Astrocyte (in vitro differentiated cells and primary cell): ENCODE results near the gene WIZ. TPM values are rescaled to one million over a fixed set of nuclear protein-coding genes. Genes with fewer than 3 reads are reported as not detected.

Source experiments
- DNase-seq: peaks from one replicate; pipeline ENCODE4 v3.0.0-alpha.2; 2010; ENCODE audit warnings: low read depth
- FAIRE-seq: peaks from 2 replicates; lab custom pipeline; 2011; peaks lifted over from hg19 to GRCh38; lab: Jason Lieb, UNC
- H2AFZ ChIP-seq: 2 replicates; pipeline ENCODE4 v1.6.0; 2012; ENCODE audit warnings: low read depth, low read length, inconsistent platforms
- H3K27ac ChIP-seq: 2 replicates; pipeline ENCODE4 v1.5.1; 2011; ENCODE audit warnings: low read depth, low read length, inconsistent platforms
- H3K27me3 ChIP-seq: 2 replicates; pipeline ENCODE4 v1.6.0; 2011; ENCODE audit warnings: low read length, inconsistent platforms; ENCODE audit not compliant: insufficient read depth
- H3K36me3 ChIP-seq: 2 replicates; pipeline ENCODE4 v1.5.1; 2011; ENCODE audit warnings: low read length, inconsistent platforms; ENCODE audit not compliant: insufficient read depth
- H3K4me1 ChIP-seq: 2 replicates; pipeline ENCODE4 v1.5.1; 2011; ENCODE audit warnings: low read length, inconsistent platforms; ENCODE audit not compliant: insufficient read depth
- H3K4me2 ChIP-seq: 2 replicates; pipeline ENCODE4 v1.6.0; 2012; ENCODE audit warnings: low read length, inconsistent platforms
- H3K4me3 ChIP-seq: 2 replicates; pipeline ENCODE4 v1.5.1; 2011; ENCODE audit warnings: low read depth, mild to moderate bottlenecking, low read length, inconsistent platforms; ENCODE audit not compliant: insufficient read depth
- H3K79me2 ChIP-seq: 2 replicates; pipeline ENCODE4 v1.6.0; 2012; ENCODE audit warnings: mild to moderate bottlenecking, low read length, inconsistent platforms; ENCODE audit not compliant: insufficient read depth
- H3K9ac ChIP-seq: 2 replicates; pipeline ENCODE4 v1.6.0; 2012; ENCODE audit warnings: mild to moderate bottlenecking, low read length, inconsistent platforms
- H3K9me3 ChIP-seq: 2 replicates; pipeline ENCODE4 v1.5.1; 2012; ENCODE audit warnings: low read depth, mild to moderate bottlenecking, low read length, inconsistent platforms; ENCODE audit not compliant: insufficient read depth
- H4K20me1 ChIP-seq: 2 replicates; pipeline ENCODE4 v1.6.0; 2012; ENCODE audit warnings: low read length, inconsistent platforms; ENCODE audit not compliant: insufficient read depth
- H3K27ac Mint-ChIP-seq: one replicate; pipeline ENCODE4 v1.8.0; 2021; ENCODE audit warnings: mild to moderate bottlenecking, mixed read lengths; ENCODE audit not compliant: unreplicated experiment
- H3K27me3 Mint-ChIP-seq: one replicate; pipeline ENCODE4 v1.8.0; 2021; ENCODE audit warnings: low read depth, mixed read lengths; ENCODE audit not compliant: unreplicated experiment
- H3K36me3 Mint-ChIP-seq: one replicate; pipeline ENCODE4 v1.8.0; 2021; ENCODE audit warnings: low read depth, mixed read lengths; ENCODE audit not compliant: unreplicated experiment
- H3K4me1 Mint-ChIP-seq: one replicate; pipeline ENCODE4 v1.8.0; 2021; ENCODE audit warnings: low read depth, mixed read lengths; ENCODE audit not compliant: unreplicated experiment
- H3K4me3 Mint-ChIP-seq: one replicate; pipeline ENCODE4 v1.8.0; 2021; ENCODE audit warnings: mild to moderate bottlenecking, moderate library complexity, mixed read lengths; ENCODE audit not compliant: unreplicated experiment
- H3K9me3 Mint-ChIP-seq: one replicate; pipeline ENCODE4 v1.8.0; 2021; ENCODE audit warnings: mild to moderate bottlenecking, mixed read lengths; ENCODE audit not compliant: unreplicated experiment
- EZH2 ChIP-seq: IDR thresholded peaks from 2 replicates; pipeline ENCODE4 v1.6.1; 2012; ENCODE audit warnings: mild to moderate bottlenecking, low read length, inconsistent platforms; ENCODE audit not compliant: insufficient read depth
- total RNA-seq: library from RNA; stranded (reverse); gene quantifications from 2 replicates; pipeline ENCODE4 v1.2.1, GENCODE V29; 2021
- TF ChIP-seq, protein P1 (sequence below): IDR thresholded peaks from 2 replicates; pipeline ENCODE4 v1.5.1; 2011; ENCODE audit warnings: low read depth, mild to moderate bottlenecking, inconsistent platforms, low read length, moderate library complexity; ENCODE audit not compliant: insufficient read depth

The WIZ gene
- total RNA-seq, 1 donor from 2014 or later, result 43.8 TPM

DNA sequence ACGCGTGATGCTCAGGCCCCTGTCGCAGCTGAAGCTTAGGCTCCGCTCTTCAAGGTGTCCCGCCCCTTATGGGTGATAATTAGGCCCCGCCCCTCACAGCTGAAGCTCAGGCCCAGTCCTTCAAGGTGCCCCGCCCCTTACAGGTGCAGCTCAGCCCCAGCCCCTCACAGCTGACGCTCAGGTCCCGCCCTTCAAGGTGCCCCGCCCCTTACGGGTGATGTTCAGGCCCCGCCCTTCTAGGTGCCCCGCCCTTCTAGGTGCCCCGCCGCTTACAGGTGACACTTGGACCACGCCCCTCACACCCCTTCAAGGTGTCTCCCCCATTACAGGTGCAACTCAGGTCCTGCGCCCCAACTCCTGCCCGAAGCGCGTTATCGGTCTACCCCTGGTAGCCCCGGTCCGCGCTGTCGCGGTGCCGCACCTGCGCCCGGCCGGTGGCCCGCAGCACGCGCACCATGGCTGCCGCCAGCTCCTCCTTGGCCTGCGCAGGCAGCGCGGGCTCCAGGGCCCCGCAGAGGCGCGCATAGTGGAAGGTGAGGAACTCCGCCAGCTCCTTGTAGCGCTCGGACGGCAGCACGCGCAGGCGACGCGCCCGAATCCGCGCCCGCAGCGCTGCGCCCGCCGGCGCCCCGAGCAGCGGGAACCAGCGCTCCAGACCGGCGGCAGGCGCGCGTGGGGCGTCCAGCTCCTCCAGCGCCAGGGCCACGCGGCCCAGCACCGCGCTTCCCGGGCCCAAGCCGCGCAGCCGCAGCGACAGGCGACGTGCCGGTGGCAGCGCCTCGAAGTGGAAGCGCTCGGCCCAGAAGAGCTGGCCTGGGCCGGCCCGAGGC, 7.3 kb upstream of the WIZ start:
- Mint-ChIP-seq H3K27me3 (peaks cover 66% of the 10 kb centered on the region), H3K36me3 (peaks cover 2% of the 10 kb centered on the region), H3K4me1 (no peaks in the 10 kb centered on the region), H3K4me3 (no peak overlapping the region), H3K9me3 (peaks cover 5% of the 10 kb centered on the region), H3K27ac (no peak overlapping the region)
- TF ChIP-seq EZH2, result peak; percentile 58
- TF ChIP-seq, protein P1, sequence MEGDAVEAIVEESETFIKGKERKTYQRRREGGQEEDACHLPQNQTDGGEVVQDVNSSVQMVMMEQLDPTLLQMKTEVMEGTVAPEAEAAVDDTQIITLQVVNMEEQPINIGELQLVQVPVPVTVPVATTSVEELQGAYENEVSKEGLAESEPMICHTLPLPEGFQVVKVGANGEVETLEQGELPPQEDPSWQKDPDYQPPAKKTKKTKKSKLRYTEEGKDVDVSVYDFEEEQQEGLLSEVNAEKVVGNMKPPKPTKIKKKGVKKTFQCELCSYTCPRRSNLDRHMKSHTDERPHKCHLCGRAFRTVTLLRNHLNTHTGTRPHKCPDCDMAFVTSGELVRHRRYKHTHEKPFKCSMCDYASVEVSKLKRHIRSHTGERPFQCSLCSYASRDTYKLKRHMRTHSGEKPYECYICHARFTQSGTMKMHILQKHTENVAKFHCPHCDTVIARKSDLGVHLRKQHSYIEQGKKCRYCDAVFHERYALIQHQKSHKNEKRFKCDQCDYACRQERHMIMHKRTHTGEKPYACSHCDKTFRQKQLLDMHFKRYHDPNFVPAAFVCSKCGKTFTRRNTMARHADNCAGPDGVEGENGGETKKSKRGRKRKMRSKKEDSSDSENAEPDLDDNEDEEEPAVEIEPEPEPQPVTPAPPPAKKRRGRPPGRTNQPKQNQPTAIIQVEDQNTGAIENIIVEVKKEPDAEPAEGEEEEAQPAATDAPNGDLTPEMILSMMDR, result no peak
- Histone ChIP-seq H4K20me1 (no peaks in the 10 kb centered on the region), H3K27me3 (peaks cover 24% of the 10 kb centered on the region), H3K4me3 (no peak overlapping the region), H3K79me2 (no peaks in the 10 kb centered on the region), H3K27ac (no peak overlapping the region), H3K4me2 (peak overlapping the region; percentile 55), H3K9me3 (no peaks in the 10 kb centered on the region), H3K9ac (no peak overlapping the region), H2AFZ (no peak overlapping the region), H3K4me1 (peaks cover 6% of the 10 kb centered on the region), H3K36me3 (no peaks in the 10 kb centered on the region)
- no peak for FAIRE-seq
- no peak for DNase-seq

DNA sequence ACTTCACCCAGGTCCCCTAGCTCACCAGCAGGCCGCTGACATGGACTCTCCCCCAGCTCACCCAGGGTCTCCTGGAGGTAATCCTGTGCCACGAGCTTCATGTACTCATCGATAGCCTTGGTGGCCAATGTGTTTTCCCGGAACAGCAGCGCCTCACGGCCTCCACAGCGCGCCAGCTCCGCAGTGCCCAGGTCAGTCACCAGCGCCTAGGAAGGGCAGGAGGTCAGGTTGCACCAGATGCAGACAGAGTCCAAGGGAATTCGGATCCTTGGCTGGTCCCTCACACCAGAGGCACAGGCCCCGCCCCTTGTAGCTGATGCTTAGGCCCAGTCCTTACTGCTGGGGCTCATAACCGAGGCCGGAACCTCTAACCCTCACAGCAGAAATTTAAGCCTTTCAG, 6.7 kb upstream of the WIZ start:
- Mint-ChIP-seq H3K36me3 (peaks cover 2% of the 10 kb centered on the region), H3K9me3 (peaks cover 5% of the 10 kb centered on the region), H3K27me3 (peaks cover 62% of the 10 kb centered on the region), H3K27ac (no peak overlapping the region), H3K4me3 (peak overlapping the region; percentile 27), H3K4me1 (no peaks in the 10 kb centered on the region)
- H3K4me3 ChIP-seq, result no peak overlapping the region
- H3K4me2 ChIP-seq, result no peak overlapping the region
- no peaks in the 10 kb centered on the region for H3K9me3 ChIP-seq
- H3K79me2 ChIP-seq, result no peaks in the 10 kb centered on the region
- no peak for TF ChIP-seq EZH2
- TF ChIP-seq, protein P1, result no peak
- H2AFZ ChIP-seq, result no peak overlapping the region
- peaks cover 6% of the 10 kb centered on the region for H3K4me1 ChIP-seq
- DNase-seq, result no peak
- H3K9ac ChIP-seq, result no peak overlapping the region
- no peaks in the 10 kb centered on the region for H4K20me1 ChIP-seq
- FAIRE-seq, result no peak
- H3K27ac ChIP-seq, result no peak overlapping the region
- H3K36me3 ChIP-seq, result no peaks in the 10 kb centered on the region
- H3K27me3 ChIP-seq, result peaks cover 24% of the 10 kb centered on the region

DNA sequence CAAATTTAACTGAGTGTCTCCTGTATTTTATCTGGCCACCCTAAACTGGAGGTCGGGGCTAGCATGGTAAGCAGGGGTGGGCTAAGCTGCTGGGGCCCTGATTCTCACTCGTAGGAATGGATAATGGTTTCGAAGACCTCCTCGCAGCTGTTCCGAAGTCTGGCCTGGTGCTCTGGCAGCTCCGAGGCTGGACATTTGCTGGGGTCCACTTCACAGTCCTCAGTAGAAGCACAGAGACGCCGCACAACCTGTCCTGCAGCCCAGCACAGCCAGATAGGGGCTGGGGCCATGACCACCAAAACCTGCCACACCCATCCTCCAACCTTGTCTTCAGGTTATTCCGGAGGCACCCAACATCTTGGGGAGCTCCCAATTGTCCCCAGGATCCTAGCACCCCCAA, 6.2 kb upstream of the WIZ start:
- Mint-ChIP-seq H3K27me3 (peaks cover 64% of the 10 kb centered on the region), H3K4me3 (peak overlapping the region; percentile 27), H3K4me1 (no peaks in the 10 kb centered on the region), H3K27ac (no peak overlapping the region), H3K36me3 (peaks cover 2% of the 10 kb centered on the region), H3K9me3 (peaks cover 5% of the 10 kb centered on the region)
- no peak overlapping the region for H3K27ac ChIP-seq
- H3K4me2 ChIP-seq, result no peak overlapping the region
- no peak overlapping the region for H2AFZ ChIP-seq
- H3K27me3 ChIP-seq, result peaks cover 24% of the 10 kb centered on the region
- H3K9me3 ChIP-seq, result no peaks in the 10 kb centered on the region
- no peaks in the 10 kb centered on the region for H3K36me3 ChIP-seq
- FAIRE-seq, result no peak
- no peak overlapping the region for H3K9ac ChIP-seq
- H3K4me1 ChIP-seq, result peaks cover 6% of the 10 kb centered on the region
- no peak for DNase-seq
- TF ChIP-seq EZH2, result no peak
- TF ChIP-seq, protein P1, result no peak
- H3K4me3 ChIP-seq, result no peak overlapping the region
- no peaks in the 10 kb centered on the region for H4K20me1 ChIP-seq
- no peaks in the 10 kb centered on the region for H3K79me2 ChIP-seq
